GM12878 (cell line): ENCODE measurements around the gene ZNF429. TPM values are rescaled to one million over a fixed set of nuclear protein-coding genes. Genes with fewer than 3 reads are reported as not detected.

ENCODE experiments used
- ATAC-seq: fragments of 200-7000 bp; cut with Tn5 transposase; 3 replicates; pipeline ENCODE4 v1.9.1; 2020; ENCODE audit warnings: mild to moderate bottlenecking, moderate library complexity
- BruUV-seq: library from RNA; stranded (reverse); fragments of 400-500 nt; replicated peaks from 2 replicates; lab custom pipeline; 2021; lab: Mats Ljungman, UMichigan
- CTCF ChIA-PET: fragments of 300-600 bp; sonication (Branson Sonifier 250); formaldehyde crosslinking; extraction: SDS; loops from one replicate; lab custom pipeline; 2021; ENCODE audit warnings: inconsistent platforms; lab: Yijun Ruan, JAX
- POLR2A ChIA-PET: fragments of 350-600 bp; formaldehyde crosslinking; extraction: SDS; loops from one replicate; lab custom pipeline; 2021; ENCODE audit warnings: inconsistent platforms; lab: Charles Lee
- RAD21 ChIA-PET: fragments of 300-600 bp; sonication (Branson Sonifier 250); formaldehyde crosslinking; loops from one replicate; lab custom pipeline; 2023; ENCODE audit warnings: antibody characterized with exemption; ENCODE audit not compliant: unreplicated experiment; lab: Charles Lee
- SMC1A ChIA-PET: fragments of 300-600 bp; sonication (Branson Sonifier 250); formaldehyde crosslinking; loops from one replicate; lab custom pipeline; 2023; ENCODE audit not compliant: unreplicated experiment, uncharacterized antibody; lab: Charles Lee
- DNase-seq: peaks from one replicate; pipeline ENCODE4 v3.0.0-alpha.2; 2011; ENCODE audit warnings: low read depth, low spot score
- FAIRE-seq: peaks from 3 replicates; lab custom pipeline; 2011; peaks lifted over from hg19 to GRCh38; lab: Jason Lieb, UNC
- H2AFZ ChIP-seq: 2 replicates; pipeline ENCODE4 v1.6.0; 2011; ENCODE audit warnings: low read depth, low read length, control low read depth; ENCODE audit not compliant: control insufficient read depth
- H3K27ac ChIP-seq: 2 replicates; pipeline ENCODE4 v1.5.1; 2011; ENCODE audit warnings: control low read depth; ENCODE audit not compliant: control insufficient read depth, insufficient read depth
- H3K27me3 ChIP-seq, 2 experiments: replicated peaks in 1 of 2; 2 replicates each; pipeline versions ENCODE4 v1.6.0 to v1.6.1; 2011; ENCODE audit warnings: low read length in 1 of 2; ENCODE audit not compliant: control insufficient read depth in 2 of 2, insufficient read depth in 2 of 2
- H3K36me3 ChIP-seq, 2 experiments: 2 replicates each; pipeline ENCODE4 v1.5.1; 2011; ENCODE audit warnings: low read length in 1 of 2; ENCODE audit not compliant: control insufficient read depth in 2 of 2, insufficient read depth in 2 of 2
- H3K4me1 ChIP-seq: 2 replicates; pipeline ENCODE4 v1.6.1; 2011; ENCODE audit warnings: mild to moderate bottlenecking, low read length, moderate library complexity, mixed read lengths; ENCODE audit not compliant: control insufficient read depth, insufficient read depth
- H3K4me2 ChIP-seq: 2 replicates; pipeline ENCODE4 v1.6.0; 2011; ENCODE audit warnings: control low read depth; ENCODE audit not compliant: control insufficient read depth, insufficient read depth
- H3K4me3 ChIP-seq: fragments of 200-600 bp; sonication (generic); 2 replicates; pipeline ENCODE4 v1.5.1; 2016
- H3K79me2 ChIP-seq: 2 replicates; pipeline ENCODE4 v1.6.0; 2011; ENCODE audit warnings: low read length; ENCODE audit not compliant: control insufficient read depth, insufficient read depth
- H3K9ac ChIP-seq: 2 replicates; pipeline ENCODE4 v1.8.0; 2011; ENCODE audit warnings: low read length, control low read depth, mixed read lengths; ENCODE audit not compliant: control insufficient read depth, insufficient read depth
- H3K9me3 ChIP-seq: replicated peaks from 3 replicates; pipeline ENCODE4 v1.5.1; 2011; ENCODE audit warnings: mild to moderate bottlenecking, low read length; ENCODE audit not compliant: control insufficient read depth, insufficient read depth
- H4K20me1 ChIP-seq: 2 replicates; pipeline ENCODE4 v1.6.0; 2011; ENCODE audit not compliant: control insufficient read depth, insufficient read depth
- CBFB ChIP-seq: IDR thresholded peaks from 2 replicates; pipeline ENCODE4 v1.6.1; 2016; ENCODE audit warnings: antibody characterized with exemption, low read depth
- CTCF ChIP-seq, 3 experiments: IDR thresholded peaks in 2 of 3; conservative IDR thresholded peaks in 1 of 3; 2 replicates each; pipeline ENCODE4 v1.5.1; 2011; ENCODE audit warnings: low read depth in 3 of 3, low read length in 3 of 3, mild to moderate bottlenecking in 3 of 3, control low read depth in 2 of 3, moderate library complexity in 2 of 3, inconsistent platforms in 1 of 3, mixed read lengths in 1 of 3; ENCODE audit not compliant: control insufficient read depth in 2 of 3, insufficient read depth in 1 of 3; ENCODE audit errors: extremely low read depth in 1 of 3
- RAD21 ChIP-seq: IDR thresholded peaks from 2 replicates; pipeline ENCODE4 v1.6.1; 2011; ENCODE audit warnings: mild to moderate bottlenecking, low read depth, low read length, moderate library complexity; ENCODE audit not compliant: insufficient read depth
- YY1 ChIP-seq: IDR thresholded peaks from 2 replicates; pipeline ENCODE4 v1.6.1; 2011; ENCODE audit warnings: low read depth, mild to moderate bottlenecking, low read length
- WGBS: methylation state at CpG from one replicate; pipeline ENCODE4 v1.1.6; 2016; ENCODE audit warnings: low lambda C conversion rate; ENCODE audit not compliant: insufficient replicate concordance, insufficient coverage; ENCODE audit errors: missing lambda C conversion rate; 5-methylcytosine and 5-hydroxymethylcytosine counted together
- in situ Hi-C: fragments of 300-500 bp; cut with MboI; formaldehyde crosslinking; loops from 9 replicates; pipeline ENCODE4 v1.14.3; 2018; ENCODE audit warnings: mixed read lengths
- intact Hi-C: fragments of 100-400 bp; cut with micrococcal nuclease; formaldehyde crosslinking; loops from one replicate; pipeline ENCODE4 v1.14.2; 2022; ENCODE audit not compliant: unreplicated experiment
- polyA plus RNA-seq, 11 experiments: library from polyadenylated mRNA; depleted of rRNA in 4 of 11; unstranded in 6 of 11; stranded (reverse) in 5 of 11; fragments of >200 nt; fragmentation: Nextera tagmentation in 4 of 11; fragmentation: Illumina TruSeq in 1 of 11; extraction: Ambion mirVana in 4 of 11; extraction: Trizol in 1 of 11; gene quantifications; 1 replicate in 1 of 11; 2 replicates in 10 of 11; pipeline versions ENCODE4 v1.2.1 to v1.2.3, GENCODE V29; 2011 to 2016; ENCODE audit warnings: inconsistent platforms in 2 of 11, missing spikeins in 2 of 11, low read depth in 1 of 11
- total RNA-seq, 4 experiments: library from RNA; depleted of rRNA in 3 of 4; stranded (reverse); fragments of >200 nt in 3 of 4; fragmentation: Illumina TruSeq in 1 of 4; extraction: Trizol in 1 of 4; gene quantifications; 2 replicates each; pipeline versions ENCODE4 v1.2.1 to v1.2.3, GENCODE V29; 2013 to 2021

Gene ZNF429
- total and polyA plus RNA-seq, 10 of the 15 experiments (the other 5 are each of a cell fraction or from before 2014, with no cell fraction given): 1.4 to 4.3 (median 2.8) TPM

- no TSS peak for BruUV-seq
- no peak overlapping the region for H3K4me2 ChIP-seq
Measured at GRCh38 chr19:21482863-21483276, 22.5 kb upstream of the ZNF429 start.

More at GRCh38 chr19:21482863-21483276, 22.5 kb upstream of the ZNF429 start:
- TF ChIP-seq CBFB (no peak), YY1 (no peak), RAD21 (0 out of 2 replicates have a peak, but pooled peaks have one; percentile 10), CTCF (IDR thresholded peaks at IDR 0.05 in 2 of 3, conservative IDR thresholded peaks at IDR 0.05 in 1 of 3; ENCODE audit: control insufficient read depth in 2 of 3, extremely low read depth in 1 of 3, insufficient read depth in 1 of 3, low read depth in 3 of 3, low read length in 3 of 3) (peak; percentile 19 to 29 (median 25); a peak in 2 of 6 replicates)
- no peak for FAIRE-seq
- H2AFZ ChIP-seq: no peak overlapping the region
- no peak overlapping the region for H3K9ac ChIP-seq
- in situ Hi-C loops (no loop called here), intact Hi-C loops (no loop called here)
- H3K9me3 ChIP-seq: no peaks in the 10 kb centered on the region; the same call in 2 of the 3 replicates
- ChIA-PET RAD21 (no interaction called here), POLR2A (no interaction called here), SMC1A (no interaction called here), CTCF (no interaction called here)
- no peaks in the 10 kb centered on the region for H3K79me2 ChIP-seq
- H4K20me1 ChIP-seq: no peaks in the 10 kb centered on the region
- H3K4me3 ChIP-seq: no peak overlapping the region
- ATAC-seq: no peak
- H3K36me3 ChIP-seq: no peaks in the 10 kb centered on the region
- 70% methylated on average over 18 of the region's 18 CpGs for WGBS
- H3K27me3 ChIP-seq: no peaks in the 10 kb centered on the region
- H3K27ac ChIP-seq: no peak overlapping the region
- no peak for DNase-seq
- no peaks in the 10 kb centered on the region for H3K4me1 ChIP-seq
